Activated CD4-positive, CD25-positive, alpha-beta regulatory T cell (primary cell): ENCODE results near the gene ATP5F1E.

ENCODE experiments used
- DNase-seq, 4 experiments: peaks; one replicate each; lab custom pipeline; 2025; lab: John Stamatoyannopoulos, UW

Gene ATP5F1E

DNA sequence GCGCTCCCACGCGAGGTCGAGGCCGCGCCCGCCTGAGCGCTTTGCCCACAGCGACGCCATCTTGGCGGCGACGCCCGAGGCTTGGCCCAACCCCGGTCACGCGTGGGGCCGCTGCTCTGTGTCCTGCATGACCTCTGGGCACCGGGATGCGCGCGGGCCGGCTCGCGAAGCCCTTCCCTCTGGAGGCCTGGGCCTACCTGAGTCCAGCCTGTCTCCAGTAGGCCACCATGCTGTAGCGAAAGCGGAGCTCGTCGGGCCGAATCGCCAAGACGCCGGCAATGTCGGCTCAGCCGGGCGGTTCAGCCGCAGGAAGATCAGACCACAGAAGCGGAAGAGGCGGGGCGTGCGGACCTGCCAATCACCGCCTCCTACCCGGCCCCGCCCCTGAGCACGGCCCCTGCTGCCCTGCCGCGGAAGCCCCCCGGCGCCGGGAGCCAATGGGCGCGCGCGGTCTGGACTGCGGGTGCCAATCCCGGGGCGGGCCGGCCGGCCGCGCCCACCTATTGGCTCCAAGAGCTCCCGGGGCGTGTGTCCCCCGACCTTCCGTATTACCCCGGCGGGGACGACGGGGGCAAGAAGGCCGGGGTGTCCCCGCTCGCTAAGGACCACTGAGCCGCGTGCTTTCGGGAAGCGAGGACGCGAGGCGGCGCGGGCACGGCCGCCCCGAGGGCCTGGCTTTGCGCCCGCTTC, at the start of gene ATP5F1E:
Gene ATP5F1E (minus strand): TSS at position 313 of the 690 bp plus-strand sequence. CDS start 84 bp downstream, at position 229.
- peak; percentile 88 to 98 (median 96) for DNase-seq

DNA sequence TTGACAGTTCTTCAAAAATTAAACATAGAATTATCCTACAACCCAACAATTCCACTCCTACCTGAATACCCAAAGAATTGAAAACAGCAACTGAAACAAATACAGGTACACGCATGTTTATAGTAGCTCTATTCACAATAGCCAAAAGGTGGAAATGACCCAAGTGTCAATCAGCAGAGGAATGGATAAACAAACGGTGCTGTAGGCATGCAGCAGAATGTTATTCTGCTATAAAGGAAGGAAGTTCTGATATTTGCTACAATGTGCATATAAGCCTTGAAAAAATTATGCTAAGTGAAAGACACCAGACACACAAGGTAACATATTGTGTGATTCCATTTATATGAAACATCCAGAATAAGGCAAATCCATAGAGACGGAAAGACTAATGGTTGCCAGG, 48.9 kb upstream of the ATP5F1E start:
- DNase-seq = no peak

DNA sequence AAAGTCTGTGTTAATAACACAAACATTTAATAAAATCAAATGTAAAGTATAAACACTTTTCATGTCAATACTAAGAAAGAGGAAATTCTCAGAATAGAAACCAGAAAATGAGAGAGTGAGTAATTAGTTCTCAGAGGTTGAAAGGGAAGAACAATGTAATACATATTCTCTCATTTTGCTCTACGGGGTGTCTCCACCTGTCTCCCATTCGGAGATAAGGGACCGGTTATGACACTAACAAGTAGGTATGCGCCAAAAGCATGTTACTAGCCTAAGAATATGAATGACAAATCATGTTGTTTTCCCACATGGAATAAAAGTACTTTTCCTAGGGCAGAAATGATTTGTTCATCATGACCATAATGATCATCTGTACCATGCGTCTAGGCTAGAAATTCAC, 46.1 kb upstream of the ATP5F1E start:
- DNase-seq = no peak

GRCh38 chr20:59077705-59078104, 45.6 kb upstream of the ATP5F1E start:
- DNase-seq = no peak

- DNase-seq = no peak
Observed at GRCh38 chr20:59075934-59076508, 43.9 kb upstream of the ATP5F1E start.

GRCh38 chr20:59074456-59074855, 42.3 kb upstream of the ATP5F1E start:
- DNase-seq = no peak

DNA sequence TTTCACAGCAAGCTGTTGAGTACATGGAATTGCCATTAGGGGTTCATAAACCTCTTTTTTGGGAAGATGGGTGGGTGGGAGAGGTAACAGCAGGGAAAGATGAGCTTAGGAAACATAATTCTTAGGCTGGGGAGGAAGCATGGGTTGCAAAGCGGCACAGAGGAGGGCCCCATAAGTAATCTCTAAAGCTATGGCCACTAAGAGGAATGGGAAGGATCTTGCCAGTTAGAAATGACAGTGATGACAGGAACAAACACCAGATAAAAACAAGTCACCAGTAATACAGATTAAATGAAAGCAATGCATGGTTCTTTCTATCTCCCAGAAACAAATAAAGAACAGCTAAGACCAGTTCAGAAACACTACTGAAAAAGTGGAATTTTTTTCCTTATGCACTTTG, 41.4 kb upstream of the ATP5F1E start:
- DNase-seq = no peak

- DNase-seq = no peak
Observed at GRCh38 chr20:59071216-59071615, 39.1 kb upstream of the ATP5F1E start.

DNA sequence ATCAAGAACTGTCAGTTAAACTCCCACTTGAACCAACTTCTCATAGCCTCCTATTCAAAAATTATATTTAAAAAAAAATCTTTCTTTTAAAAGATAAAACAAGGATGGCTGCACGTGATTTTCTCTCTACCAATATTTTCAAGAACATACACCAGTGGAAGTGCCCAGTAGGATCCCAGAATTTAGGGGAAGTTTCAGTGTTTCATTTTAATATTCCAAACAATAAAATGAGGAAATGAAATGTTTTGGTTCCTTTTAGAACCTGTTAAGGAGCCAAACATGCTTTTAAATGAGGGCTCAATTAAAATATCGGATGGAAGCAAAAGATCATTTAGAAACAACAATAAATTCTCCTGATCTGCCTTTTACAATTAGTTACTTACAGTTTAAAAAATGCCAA, 36.9 kb upstream of the ATP5F1E start:
- no peak for DNase-seq

DNA sequence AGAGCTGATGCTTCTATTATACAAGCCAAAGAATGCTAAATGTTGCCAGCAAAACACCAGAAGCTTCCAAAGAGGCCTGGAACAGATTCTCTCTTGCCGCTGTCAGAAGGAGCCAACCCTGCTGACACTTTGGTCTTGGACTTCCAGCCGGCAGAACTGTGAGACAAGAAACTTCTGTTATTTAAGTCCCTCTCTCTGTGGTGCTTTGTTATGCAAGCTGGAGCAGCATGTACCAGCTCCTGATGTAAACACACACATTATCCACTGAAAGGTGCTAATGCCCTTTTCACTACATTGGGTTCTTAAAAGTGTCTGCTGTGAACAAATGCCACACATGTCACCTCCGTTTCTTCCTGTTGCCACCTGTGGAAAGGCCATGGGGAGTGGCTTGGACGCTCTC, 36.4 kb upstream of the ATP5F1E start:
- no peak for DNase-seq

GRCh38 chr20:59064214-59064722, 32.1 kb upstream of the ATP5F1E start:
- no peak for DNase-seq

- DNase-seq = no peak
Observed at GRCh38 chr20:59063358-59064213, 31.5 kb upstream of the ATP5F1E start.

DNA sequence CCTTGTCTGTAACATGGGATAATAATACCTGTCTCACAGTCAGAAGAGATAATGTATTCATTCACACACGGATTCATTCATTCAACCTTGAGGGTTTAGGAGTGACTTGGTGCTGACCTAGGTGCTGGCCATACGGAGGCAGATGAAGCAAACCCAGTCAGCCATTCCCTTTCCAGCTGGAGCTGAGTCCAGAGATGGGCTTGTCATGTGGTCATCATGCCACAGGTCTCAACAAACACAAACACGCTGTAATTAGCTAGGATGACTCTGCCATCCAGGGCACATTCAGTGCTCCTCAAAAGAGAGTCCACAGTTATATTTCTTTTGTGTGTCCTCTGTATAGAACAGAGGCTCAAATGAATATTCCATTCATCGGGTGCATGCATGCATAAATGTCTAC, 29.9 kb upstream of the ATP5F1E start:
- no peak for DNase-seq

- no peak for DNase-seq
Observed at GRCh38 chr20:59055302-59055701, 23.2 kb upstream of the ATP5F1E start.

DNA sequence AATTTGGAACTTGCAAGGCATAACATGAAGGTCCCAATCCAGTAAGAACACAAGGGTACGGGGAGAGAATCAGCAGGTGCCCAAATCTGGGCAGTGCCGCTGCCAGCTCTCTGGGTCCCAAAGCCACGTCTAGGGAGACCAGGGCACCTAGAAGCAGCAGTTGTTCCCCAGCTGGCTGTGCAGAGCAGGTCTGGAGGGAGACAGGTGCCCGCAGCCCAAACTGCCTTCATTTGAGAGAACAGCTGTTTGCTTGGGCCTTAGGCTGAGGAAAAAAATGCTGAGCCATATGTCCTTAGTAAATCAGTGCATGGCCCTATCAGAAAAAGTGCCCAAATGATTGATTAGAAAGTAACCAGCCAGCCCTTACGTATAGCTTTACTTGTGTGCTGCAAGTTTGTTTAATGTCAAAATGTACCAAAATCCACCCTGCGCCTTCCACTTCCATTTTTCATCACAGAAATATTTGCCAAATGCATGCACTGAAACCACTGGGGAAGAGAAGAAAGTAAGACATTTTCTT, 19.6 kb upstream of the ATP5F1E start:
- DNase-seq = no peak

DNA sequence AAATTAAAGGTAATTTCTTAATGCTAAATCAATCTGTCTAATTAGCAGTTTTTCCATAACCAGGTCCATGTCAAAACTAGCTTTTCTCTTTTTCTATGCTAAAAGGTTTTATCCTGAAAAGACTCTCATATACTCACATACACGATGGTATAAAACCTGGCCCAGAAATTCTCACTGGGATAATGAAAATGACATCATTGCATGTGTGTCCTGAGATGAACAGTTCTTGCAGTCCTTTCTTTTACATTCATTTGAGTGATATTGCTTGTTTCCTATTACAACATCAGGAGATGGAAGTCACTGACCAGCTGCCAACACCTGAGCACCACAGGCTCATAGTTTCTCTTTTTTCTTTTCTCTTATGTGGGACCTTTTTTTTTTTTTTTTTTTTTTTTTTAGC, 18.3 kb upstream of the ATP5F1E start:
- DNase-seq = no peak

- no peak for DNase-seq
Observed at GRCh38 chr20:59048681-59049030, 16.5 kb upstream of the ATP5F1E start.

DNA sequence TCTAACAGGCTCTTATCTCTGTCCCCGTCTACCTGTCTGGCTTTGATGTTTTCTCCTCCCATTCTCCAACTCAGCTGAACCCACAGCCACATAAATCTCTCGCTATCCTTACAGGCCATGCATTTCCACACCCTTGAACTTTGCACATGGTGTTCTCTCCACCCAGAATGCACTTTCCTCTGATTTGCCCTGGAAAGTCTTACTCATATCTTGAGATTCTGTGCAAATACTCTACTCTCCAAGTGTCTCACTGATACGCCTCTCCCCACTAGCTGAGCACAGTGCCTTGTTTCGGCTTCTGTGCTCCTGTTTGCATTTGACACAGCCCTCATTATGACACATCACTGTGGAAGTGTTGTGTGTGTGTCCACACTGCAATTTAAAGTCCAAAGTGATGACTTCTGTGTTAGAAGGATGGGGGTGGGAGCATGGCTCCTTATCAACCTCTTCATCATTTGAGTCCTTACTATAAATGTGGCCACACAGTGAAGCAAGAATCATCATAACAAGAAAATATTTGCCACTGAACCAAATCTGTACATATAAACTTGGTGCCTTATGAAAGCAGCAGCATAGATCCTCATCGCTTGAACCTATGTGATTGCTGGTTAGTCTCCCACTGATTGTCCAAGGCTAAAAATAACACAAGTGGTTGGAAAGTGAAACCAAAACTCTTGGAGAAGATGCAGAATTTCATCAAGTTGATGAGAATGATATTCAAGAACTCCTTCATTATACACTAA, 16.0 kb upstream of the ATP5F1E start:
- DNase-seq = no peak

DNA sequence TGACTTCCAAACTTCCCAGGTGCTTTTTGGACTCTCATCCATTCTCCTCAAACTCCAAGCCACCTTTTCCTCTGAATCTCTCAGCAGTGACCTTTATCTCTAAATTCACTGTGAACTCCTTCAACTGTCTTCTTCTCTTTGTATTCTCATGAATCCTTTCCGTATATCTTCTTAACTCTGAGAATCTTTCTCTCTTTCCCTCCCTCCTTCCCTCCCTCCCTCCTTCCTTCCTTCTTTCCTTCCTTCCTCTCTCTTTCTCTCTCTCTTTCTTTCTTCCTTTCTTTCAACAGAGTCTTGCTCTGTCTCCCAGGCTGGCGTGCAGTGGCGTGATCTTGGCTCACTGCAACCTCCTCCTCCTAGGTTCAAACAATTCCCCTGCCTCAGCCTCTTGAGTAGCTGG, 14.7 kb upstream of the ATP5F1E start:
- no peak for DNase-seq

- DNase-seq = no peak
Observed at GRCh38 chr20:59044796-59045195, 12.7 kb upstream of the ATP5F1E start.

- no peak for DNase-seq
Observed at GRCh38 chr20:59044295-59044694, 12.2 kb upstream of the ATP5F1E start.

- no peak for DNase-seq
Observed at GRCh38 chr20:59043698-59044097, 11.6 kb upstream of the ATP5F1E start.
